Measurements from ENCODE around the gene ADCY2.

DNA sequence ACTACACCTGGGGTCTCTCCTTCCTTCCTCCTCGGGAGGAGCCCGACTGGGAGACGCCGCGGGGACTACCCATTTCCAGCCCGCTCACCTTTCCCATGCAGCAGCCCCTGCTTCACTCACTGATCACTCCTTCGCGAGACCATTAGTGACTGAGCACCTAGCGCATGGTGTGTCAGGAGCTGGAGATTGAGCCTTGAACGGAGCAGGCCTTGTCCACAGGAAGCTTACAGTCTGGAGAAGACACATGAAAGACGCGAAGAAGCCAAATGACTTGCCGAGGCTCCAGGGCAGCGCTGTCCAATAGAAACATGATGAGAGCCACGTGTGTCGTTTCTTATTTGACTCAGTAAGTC lies 455.3 kb downstream of the ADCY2 start:
- TF ChIP-seq CTCF (conservative IDR thresholded peaks at IDR 0.05; ENCODE audit: low read length), result no peak
- no peak for TF ChIP-seq EZH2phosphoT487 (IDR thresholded peaks at IDR 0.05; ENCODE audit: borderline replicate concordance, low read depth, low read length)

All from OCI-LY7 (cell line).